ENCODE data around the gene LRP1B.

The LRP1B gene

GRCh38 chr2:141611981-141612380 lies 518.8 kb downstream of the LRP1B start:
- Histone ChIP-seq H3K9ac (ENCODE audit: low read length) (no peak overlapping the region), H3K27me3 (replicated peaks; ENCODE audit: control insufficient read depth, insufficient read depth, low read length) (no peaks in the 10 kb centered on the region), H3K36me3 (ENCODE audit: control insufficient read depth, insufficient read depth, low read length, severe bottlenecking) (no peaks in the 10 kb centered on the region), H3K9me3 (ENCODE audit: control insufficient read depth, low read length) (no peaks in the 10 kb centered on the region), H3K4me1 (ENCODE audit: control insufficient read depth, insufficient read depth, low read length) (no peaks in the 10 kb centered on the region), H3K4me3 (ENCODE audit: low read length) (no peak overlapping the region)
- DNase-seq (ENCODE audit: low read depth), result no peak

GRCh38 chr2:141611176-141611571 lies 519.6 kb downstream of the LRP1B start:
- Histone ChIP-seq H3K36me3 (ENCODE audit: control insufficient read depth, insufficient read depth, low read length, severe bottlenecking) (no peaks in the 10 kb centered on the region), H3K4me3 (ENCODE audit: low read length) (no peak overlapping the region), H3K27me3 (replicated peaks; ENCODE audit: control insufficient read depth, insufficient read depth, low read length) (no peaks in the 10 kb centered on the region), H3K9ac (ENCODE audit: low read length) (no peak overlapping the region), H3K9me3 (ENCODE audit: control insufficient read depth, low read length) (no peaks in the 10 kb centered on the region), H3K4me1 (ENCODE audit: control insufficient read depth, insufficient read depth, low read length) (no peaks in the 10 kb centered on the region)
- DNase-seq (ENCODE audit: low read depth), result peak; percentile 28

- DNase-seq (ENCODE audit: low read depth), result no peak
- Histone ChIP-seq H3K27me3 (replicated peaks; ENCODE audit: control insufficient read depth, insufficient read depth, low read length) (no peaks in the 10 kb centered on the region), H3K36me3 (ENCODE audit: control insufficient read depth, insufficient read depth, low read length, severe bottlenecking) (no peaks in the 10 kb centered on the region), H3K4me1 (ENCODE audit: control insufficient read depth, insufficient read depth, low read length) (no peaks in the 10 kb centered on the region), H3K9ac (ENCODE audit: low read length) (no peak overlapping the region), H3K9me3 (ENCODE audit: control insufficient read depth, low read length) (no peaks in the 10 kb centered on the region), H3K4me3 (ENCODE audit: low read length) (no peak overlapping the region)
These were observed 520.1 kb downstream of the LRP1B start for GRCh38 chr2:141610564-141611175.

GRCh38 chr2:141605163-141605562 lies 525.7 kb downstream of the LRP1B start:
- H3K9me3 ChIP-seq (ENCODE audit: control insufficient read depth, low read length), result no peaks in the 10 kb centered on the region
- no peak for DNase-seq (ENCODE audit: low read depth)
- H3K4me3 ChIP-seq (ENCODE audit: low read length), result no peak overlapping the region
- H3K9ac ChIP-seq (ENCODE audit: low read length), result no peak overlapping the region
- no peaks in the 10 kb centered on the region for H3K4me1 ChIP-seq (ENCODE audit: control insufficient read depth, insufficient read depth, low read length)
- H3K36me3 ChIP-seq (ENCODE audit: control insufficient read depth, insufficient read depth, low read length, severe bottlenecking), result no peaks in the 10 kb centered on the region
- no peaks in the 10 kb centered on the region for H3K27me3 ChIP-seq (replicated peaks; ENCODE audit: control insufficient read depth, insufficient read depth, low read length)

- Histone ChIP-seq H3K4me1 (ENCODE audit: control insufficient read depth, insufficient read depth, low read length) (no peaks in the 10 kb centered on the region), H3K4me3 (ENCODE audit: low read length) (no peak overlapping the region), H3K36me3 (ENCODE audit: control insufficient read depth, insufficient read depth, low read length, severe bottlenecking) (no peaks in the 10 kb centered on the region), H3K27me3 (replicated peaks; ENCODE audit: control insufficient read depth, insufficient read depth, low read length) (no peaks in the 10 kb centered on the region), H3K9ac (ENCODE audit: low read length) (no peak overlapping the region), H3K9me3 (ENCODE audit: control insufficient read depth, low read length) (no peaks in the 10 kb centered on the region)
- no peak for DNase-seq (ENCODE audit: low read depth)
These were observed 529.2 kb downstream of the LRP1B start for GRCh38 chr2:141601511-141602152.

- DNase-seq (ENCODE audit: low read depth), result no peak
- H3K9me3 ChIP-seq (ENCODE audit: control insufficient read depth, low read length), result no peaks in the 10 kb centered on the region
- H3K4me3 ChIP-seq (ENCODE audit: low read length), result no peak overlapping the region
- H3K27me3 ChIP-seq (replicated peaks; ENCODE audit: control insufficient read depth, insufficient read depth, low read length), result no peaks in the 10 kb centered on the region
- H3K4me1 ChIP-seq (ENCODE audit: control insufficient read depth, insufficient read depth, low read length), result no peaks in the 10 kb centered on the region
- H3K9ac ChIP-seq (ENCODE audit: low read length), result no peak overlapping the region
- no peaks in the 10 kb centered on the region for H3K36me3 ChIP-seq (ENCODE audit: control insufficient read depth, insufficient read depth, low read length, severe bottlenecking)
These were observed 531.1 kb downstream of the LRP1B start for GRCh38 chr2:141599721-141600120.

- Histone ChIP-seq H3K4me1 (ENCODE audit: control insufficient read depth, insufficient read depth, low read length) (no peaks in the 10 kb centered on the region), H3K9ac (ENCODE audit: low read length) (no peak overlapping the region), H3K9me3 (ENCODE audit: control insufficient read depth, low read length) (no peaks in the 10 kb centered on the region), H3K27me3 (replicated peaks; ENCODE audit: control insufficient read depth, insufficient read depth, low read length) (no peaks in the 10 kb centered on the region), H3K4me3 (ENCODE audit: low read length) (no peak overlapping the region), H3K36me3 (ENCODE audit: control insufficient read depth, insufficient read depth, low read length, severe bottlenecking) (no peaks in the 10 kb centered on the region)
- DNase-seq (ENCODE audit: low read depth), result no peak
These were observed 531.8 kb downstream of the LRP1B start for GRCh38 chr2:141598982-141599381.

- H3K4me3 ChIP-seq (ENCODE audit: low read length), result no peak overlapping the region
- no peak overlapping the region for H3K9ac ChIP-seq (ENCODE audit: low read length)
- no peak for DNase-seq (ENCODE audit: low read depth)
- no peaks in the 10 kb centered on the region for H3K4me1 ChIP-seq (ENCODE audit: control insufficient read depth, insufficient read depth, low read length)
- H3K36me3 ChIP-seq (ENCODE audit: control insufficient read depth, insufficient read depth, low read length, severe bottlenecking), result no peaks in the 10 kb centered on the region
- H3K9me3 ChIP-seq (ENCODE audit: control insufficient read depth, low read length), result no peaks in the 10 kb centered on the region
- H3K27me3 ChIP-seq (replicated peaks; ENCODE audit: control insufficient read depth, insufficient read depth, low read length), result no peaks in the 10 kb centered on the region
These were observed 535.4 kb downstream of the LRP1B start for GRCh38 chr2:141595316-141595920.

- Histone ChIP-seq H3K4me1 (ENCODE audit: control insufficient read depth, insufficient read depth, low read length) (no peaks in the 10 kb centered on the region), H3K36me3 (ENCODE audit: control insufficient read depth, insufficient read depth, low read length, severe bottlenecking) (no peaks in the 10 kb centered on the region), H3K27me3 (replicated peaks; ENCODE audit: control insufficient read depth, insufficient read depth, low read length) (no peaks in the 10 kb centered on the region), H3K4me3 (ENCODE audit: low read length) (no peak overlapping the region), H3K9ac (ENCODE audit: low read length) (no peak overlapping the region), H3K9me3 (ENCODE audit: control insufficient read depth, low read length) (no peaks in the 10 kb centered on the region)
- no peak for DNase-seq (ENCODE audit: low read depth)
These were observed 539.0 kb downstream of the LRP1B start for GRCh38 chr2:141591787-141592186.

GRCh38 chr2:141590620-141591019 lies 540.2 kb downstream of the LRP1B start:
- Histone ChIP-seq H3K9ac (ENCODE audit: low read length) (no peak overlapping the region), H3K9me3 (ENCODE audit: control insufficient read depth, low read length) (no peaks in the 10 kb centered on the region), H3K4me3 (ENCODE audit: low read length) (no peak overlapping the region), H3K27me3 (replicated peaks; ENCODE audit: control insufficient read depth, insufficient read depth, low read length) (no peaks in the 10 kb centered on the region), H3K4me1 (ENCODE audit: control insufficient read depth, insufficient read depth, low read length) (no peaks in the 10 kb centered on the region), H3K36me3 (ENCODE audit: control insufficient read depth, insufficient read depth, low read length, severe bottlenecking) (no peaks in the 10 kb centered on the region)
- no peak for DNase-seq (ENCODE audit: low read depth)

- no peak for DNase-seq (ENCODE audit: low read depth)
- Histone ChIP-seq H3K36me3 (ENCODE audit: control insufficient read depth, insufficient read depth, low read length, severe bottlenecking) (no peaks in the 10 kb centered on the region), H3K4me1 (ENCODE audit: control insufficient read depth, insufficient read depth, low read length) (no peaks in the 10 kb centered on the region), H3K9ac (ENCODE audit: low read length) (no peak overlapping the region), H3K9me3 (ENCODE audit: control insufficient read depth, low read length) (no peaks in the 10 kb centered on the region), H3K4me3 (ENCODE audit: low read length) (no peak overlapping the region), H3K27me3 (replicated peaks; ENCODE audit: control insufficient read depth, insufficient read depth, low read length) (no peaks in the 10 kb centered on the region)
These were observed 541.5 kb downstream of the LRP1B start for GRCh38 chr2:141589314-141589713.
